Measurements from ENCODE around the gene HOXA11. TPM values are rescaled to one million over a fixed set of nuclear protein-coding genes. Genes with fewer than 3 reads are reported as not detected.
A peak's percentile ranks its signal among the peaks of the same experiment; 100 is the strongest.

Gene HOXA11
- total RNA-seq, 1 experiment from 2014 or later: 26.6 TPM

- CTCF ChIA-PET: no interaction called here
- POLR2A ChIA-PET (ENCODE audit: unreplicated experiment): interaction anchor here (0.6 to 1.2 kb wide), 9 partner anchors 10 to 755 kb away, joined by 3 to 5 read pairs (median 3); no protein-coding TSS in a partner anchor
- BruUV-seq (replicated peaks): TSS peak; percentile 23
- peak overlapping the region; percentile 90 for H3K9ac ChIP-seq (ENCODE audit: low read length)
- DNase-seq: peak; percentile 67
- H3K27ac ChIP-seq (ENCODE audit: low read length): peak overlapping the region; percentile 97
- peak; percentile 2; the same call in 1 of the 2 replicates for ATAC-seq
- peaks cover 26% of the 10 kb centered on the region for H3K36me3 ChIP-seq (ENCODE audit: low read depth, low read length)
- peaks cover 20% of the 10 kb centered on the region for H4K20me1 ChIP-seq (ENCODE audit: low read length)
- H3K9me3 ChIP-seq (ENCODE audit: low read length): no peaks in the 10 kb centered on the region
- intact Hi-C loops (cut with micrococcal nuclease): loop anchor here (1.0 to 5.0 kb wide), 5 partner anchors 9 to 1009 kb away; partner anchors contain the start of genes CBX3, HNRNPA2B1 and HOXA13
- H3F3A ChIP-seq (ENCODE audit: low read length, unreplicated experiment): peaks cover 5% of the 10 kb centered on the region
- no peak for TF ChIP-seq EZH2 (IDR thresholded peaks at IDR 0.05; ENCODE audit: low read length, unreplicated experiment)
- peaks cover 95% of the 10 kb centered on the region for H3K79me2 ChIP-seq (ENCODE audit: low read length)
- peak overlapping the region; percentile 65 for H2AFZ ChIP-seq (ENCODE audit: low read length)
- peak overlapping the region; percentile 84 for H3K4me3 ChIP-seq (ENCODE audit: low read length)
- peaks cover 11% of the 10 kb centered on the region for H3K4me1 ChIP-seq (ENCODE audit: insufficient read depth, low read length)
- no peaks in the 10 kb centered on the region for H3K9me2 ChIP-seq (replicated peaks; ENCODE audit: low read length)
- H3K4me2 ChIP-seq (ENCODE audit: low read length): peak overlapping the region; percentile 93
- no peaks in the 10 kb centered on the region for H3K27me3 ChIP-seq (ENCODE audit: low read length)
Observed at GRCh38 chr7:27165996-27166530, 19.0 kb downstream of the HOXA11 start.

DNA sequence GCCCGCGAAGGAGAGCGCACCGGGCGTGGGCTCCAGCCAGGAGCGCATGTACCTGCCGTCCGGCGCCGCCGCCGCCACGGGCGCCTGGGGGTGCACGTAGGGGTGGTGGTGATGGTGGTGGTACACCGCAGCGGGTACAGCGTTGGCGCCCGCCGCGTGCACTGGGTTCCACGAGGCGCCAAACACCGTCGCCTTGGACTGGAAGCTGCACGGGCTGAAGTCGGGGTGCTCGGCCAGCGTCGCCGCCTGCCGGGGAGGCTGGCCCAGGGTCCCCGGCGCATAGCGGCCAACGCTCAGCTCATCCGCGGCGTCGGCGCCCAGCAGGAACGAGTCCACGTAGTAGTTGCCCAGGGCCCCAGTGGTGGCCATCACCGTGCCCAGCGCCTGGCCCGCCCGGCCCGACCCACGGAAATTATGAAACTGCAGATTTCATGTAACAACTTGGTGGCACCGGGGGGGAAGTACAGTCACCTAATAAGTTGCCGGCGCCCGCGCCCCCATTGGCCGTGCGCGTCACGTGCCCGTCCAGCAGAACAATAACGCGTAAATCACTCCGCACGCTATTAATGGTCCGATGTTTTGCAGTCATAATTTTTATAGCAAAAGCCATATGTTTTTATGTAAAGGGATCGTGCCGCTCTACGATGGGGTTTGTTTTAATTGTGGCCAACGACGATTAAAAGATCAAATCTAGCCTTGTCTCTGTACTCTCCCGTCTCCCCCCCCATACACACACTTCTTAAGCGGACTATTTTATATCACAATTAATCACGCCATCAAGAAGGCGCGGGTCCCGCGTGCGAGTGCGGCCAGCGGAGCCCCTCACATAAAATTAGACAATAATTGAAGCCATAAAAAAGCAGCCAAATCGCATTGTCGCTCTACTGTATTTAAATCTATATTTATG is 19.7 kb downstream of the HOXA11 start, which contains the start of gene HOXA9:
Gene HOXA9, minus strand, starts transcription at position 449 of the 907 bp plus-strand sequence. Its CDS starts 80 bp downstream, at position 369.
- H3K27me3 ChIP-seq (ENCODE audit: low read length): no peaks in the 10 kb centered on the region
- H3K4me1 ChIP-seq (ENCODE audit: insufficient read depth, low read length): peaks cover 12% of the 10 kb centered on the region
- H3K27ac ChIP-seq (ENCODE audit: low read length): peak within 1 kb of the TSS; percentile 97
- no peaks in the 10 kb centered on the region for H3K9me3 ChIP-seq (ENCODE audit: low read length)
- BruUV-seq (replicated peaks): no TSS peak
- ChIA-PET POLR2A (ENCODE audit: unreplicated experiment) (interaction anchor here (0.6 to 1.2 kb wide), 8 partner anchors 10 to 756 kb away, joined by 3 to 5 read pairs (median 3); no protein-coding TSS in a partner anchor), CTCF (no interaction called here)
- H4K20me1 ChIP-seq (ENCODE audit: low read length): peaks cover 20% of the 10 kb centered on the region
- H2AFZ ChIP-seq (ENCODE audit: low read length): peak within 1 kb of the TSS; percentile 65
- peak within 1 kb of the TSS; percentile 90 for H3K9ac ChIP-seq (ENCODE audit: low read length)
- intact Hi-C loops (cut with micrococcal nuclease): loop anchor here (1.0 to 5.0 kb wide), 5 partner anchors 10 to 1008 kb away; partner anchors contain the start of genes CBX3, HNRNPA2B1 and HOXA13
- ATAC-seq (peak; percentile 4), DNase-seq (peak; percentile 94)
- H3K9me2 ChIP-seq (replicated peaks; ENCODE audit: low read length): no peaks in the 10 kb centered on the region
- H3K79me2 ChIP-seq (ENCODE audit: low read length): peaks cover 89% of the 10 kb centered on the region
- peak within 1 kb of the TSS; percentile 84 for H3K4me3 ChIP-seq (ENCODE audit: low read length)
- TF ChIP-seq EZH2phosphoT487 (IDR thresholded peaks at IDR 0.05; ENCODE audit: borderline replicate concordance, low read length) (peak; percentile 38; the same call in 1 of the 2 replicates), EZH2 (IDR thresholded peaks at IDR 0.05; ENCODE audit: low read length, unreplicated experiment) (no peak)
- H3K36me3 ChIP-seq (ENCODE audit: low read depth, low read length): peaks cover 23% of the 10 kb centered on the region
- H3K4me2 ChIP-seq (ENCODE audit: low read length): peak within 1 kb of the TSS; percentile 93
- peaks cover 5% of the 10 kb centered on the region for H3F3A ChIP-seq (ENCODE audit: low read length, unreplicated experiment)

DNA sequence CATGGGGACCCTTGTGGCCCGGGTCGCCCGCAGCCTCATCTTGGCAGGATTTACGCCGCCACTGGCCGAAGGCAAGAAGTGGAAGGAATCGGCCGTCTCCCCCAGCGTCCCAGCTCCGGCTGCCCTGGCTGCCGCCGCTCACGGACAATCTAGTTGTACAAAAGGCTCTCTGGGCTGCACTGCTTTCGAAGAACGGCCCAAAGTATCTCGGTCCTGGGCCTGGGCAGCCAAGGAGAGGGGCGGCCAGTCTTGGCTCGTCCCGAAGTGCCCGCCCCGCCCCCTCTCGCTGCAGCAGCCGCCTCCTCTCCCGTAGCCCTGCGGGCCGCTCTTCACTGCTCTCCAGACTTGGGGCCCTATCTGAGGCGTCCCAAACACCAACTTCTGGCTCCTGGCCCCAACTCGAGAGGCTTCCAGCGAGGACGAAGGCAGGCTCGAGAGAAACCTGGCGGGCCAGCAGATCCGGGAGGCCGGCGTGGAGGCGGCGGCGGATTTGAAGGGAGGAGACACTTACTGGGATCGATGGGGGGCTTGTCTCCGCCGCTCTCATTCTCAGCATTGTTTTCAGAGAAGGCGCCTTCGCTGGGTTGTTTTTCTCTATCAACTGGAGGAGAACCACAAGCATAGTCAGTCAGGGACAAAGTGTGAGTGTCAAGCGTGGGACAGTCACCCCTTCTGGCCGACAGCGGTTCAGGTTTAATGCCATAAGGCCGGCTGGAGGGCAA is 20.5 kb downstream of the HOXA11 start:
- H4K20me1 ChIP-seq (ENCODE audit: low read length): peaks cover 20% of the 10 kb centered on the region
- H3K4me2 ChIP-seq (ENCODE audit: low read length): peak overlapping the region; percentile 93
- H3K79me2 ChIP-seq (ENCODE audit: low read length): peaks cover 83% of the 10 kb centered on the region
- no peak overlapping the region for H2AFZ ChIP-seq (ENCODE audit: low read length)
- CTCF ChIA-PET: no interaction called here
- peak overlapping the region; percentile 84 for H3K4me3 ChIP-seq (ENCODE audit: low read length)
- POLR2A ChIA-PET (ENCODE audit: unreplicated experiment): no interaction called here
- H3F3A ChIP-seq (ENCODE audit: low read length, unreplicated experiment): peaks cover 5% of the 10 kb centered on the region
- H3K9me3 ChIP-seq (ENCODE audit: low read length): no peaks in the 10 kb centered on the region
- H3K36me3 ChIP-seq (ENCODE audit: low read depth, low read length): peaks cover 23% of the 10 kb centered on the region
- H3K9me2 ChIP-seq (replicated peaks; ENCODE audit: low read length): no peaks in the 10 kb centered on the region
- BruUV-seq (replicated peaks): no TSS peak
- H3K4me1 ChIP-seq (ENCODE audit: insufficient read depth, low read length): peaks cover 20% of the 10 kb centered on the region
- intact Hi-C loops (cut with micrococcal nuclease): loop anchor here (1.0 to 5.0 kb wide), 9 partner anchors 11 to 1272 kb away; partner anchors contain the start of genes CBX3, HNRNPA2B1 and HOXA13
- H3K27me3 ChIP-seq (ENCODE audit: low read length): no peaks in the 10 kb centered on the region
- peak; percentile 39 for DNase-seq
- peak overlapping the region; percentile 97 for H3K27ac ChIP-seq (ENCODE audit: low read length)
- TF ChIP-seq CTCF (conservative IDR thresholded peaks at IDR 0.05; ENCODE audit: low read depth, low read length) (peak; percentile 46), EZH2phosphoT487 (IDR thresholded peaks at IDR 0.05; ENCODE audit: borderline replicate concordance, low read length) (no peak), EZH2 (IDR thresholded peaks at IDR 0.05; ENCODE audit: low read length, unreplicated experiment) (no peak)
- ATAC-seq: no peak
- H3K9ac ChIP-seq (ENCODE audit: low read length): peak overlapping the region; percentile 90

Measured in PC-3 (cell line).